GM21515 (cell line): ENCODE results near the gene TEK.
"Not testable (repeated sequence)": the region's sequence is repeated elsewhere in the genome, so short reads cannot be mapped to it uniquely, and the experiment has no call there.

Experiments used
- ATAC-seq: cut with Tn5 transposase; IDR thresholded peaks from one replicate; pipeline ENCODE4 v1.9.1; 2021; ENCODE audit not compliant: unreplicated experiment

Gene TEK

DNA sequence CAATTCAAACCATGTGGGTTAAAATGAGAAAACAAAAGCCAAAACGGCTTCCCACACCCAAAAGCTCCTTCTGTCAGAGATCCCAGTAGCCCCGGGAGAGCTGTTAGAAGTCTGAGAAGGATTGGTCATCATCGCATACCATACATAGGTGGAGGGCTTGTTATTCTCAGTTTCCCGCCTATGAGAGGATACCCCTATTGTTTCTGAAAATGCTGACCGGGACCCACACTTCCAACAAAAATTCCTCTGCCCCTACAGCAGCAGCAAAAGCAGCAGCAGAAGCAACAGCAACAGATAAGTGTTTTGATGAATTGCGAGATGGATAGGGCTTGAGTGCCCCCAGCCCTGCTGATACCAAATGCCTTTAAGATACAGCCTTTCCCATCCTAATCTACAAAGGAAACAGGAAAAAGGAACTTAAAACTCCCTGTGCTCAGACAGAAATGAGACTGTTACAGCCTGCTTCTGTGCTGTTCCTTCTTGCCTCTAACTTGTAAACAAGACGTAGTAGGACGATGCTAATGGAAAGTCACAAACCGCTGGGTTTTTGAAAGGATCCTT, at the start of gene TEK:
TSS of gene TEK (plus strand) at position 245 of the 561 bp plus-strand sequence. CDS start 366 bp downstream, outside the sequence.
- no peak for ATAC-seq

DNA sequence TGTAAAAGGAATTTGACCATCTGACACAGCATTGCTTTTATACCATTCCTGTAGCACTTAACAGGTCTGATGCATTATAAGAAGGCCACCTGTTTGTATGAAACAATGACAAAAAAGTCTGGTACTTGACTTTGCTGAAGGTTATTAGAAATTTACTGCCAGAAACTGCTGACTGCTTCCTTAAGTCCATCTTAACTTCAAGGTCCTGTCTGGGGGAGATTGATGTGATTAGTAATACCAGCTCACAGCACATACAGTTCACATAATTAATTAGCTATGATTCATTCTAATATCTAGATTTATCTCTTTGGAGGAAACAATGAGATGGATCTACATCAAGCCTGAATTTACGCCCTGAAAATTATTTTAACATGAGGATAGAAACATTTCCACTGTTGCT, 49.6 kb upstream of the TEK start:
- ATAC-seq, result no peak

DNA sequence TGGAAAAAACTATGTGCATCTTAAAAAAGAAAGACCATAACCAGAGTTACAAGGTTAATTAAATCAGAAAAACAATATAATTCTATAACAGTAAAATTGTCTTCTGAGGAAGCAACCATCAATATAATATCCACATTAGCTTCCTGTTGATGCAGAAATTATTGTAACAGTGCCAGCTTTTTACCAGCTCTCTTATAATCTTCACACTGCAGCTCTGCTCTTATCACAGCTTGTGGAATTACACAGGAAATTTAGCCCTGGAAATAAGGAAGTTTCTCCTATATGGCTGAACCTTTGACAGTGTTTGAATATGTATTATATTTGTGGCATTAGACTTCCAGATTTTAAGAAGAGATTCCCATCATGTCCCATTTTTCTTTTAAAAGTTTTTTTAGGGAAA, 49.1 kb upstream of the TEK start:
- ATAC-seq, result no peak

DNA sequence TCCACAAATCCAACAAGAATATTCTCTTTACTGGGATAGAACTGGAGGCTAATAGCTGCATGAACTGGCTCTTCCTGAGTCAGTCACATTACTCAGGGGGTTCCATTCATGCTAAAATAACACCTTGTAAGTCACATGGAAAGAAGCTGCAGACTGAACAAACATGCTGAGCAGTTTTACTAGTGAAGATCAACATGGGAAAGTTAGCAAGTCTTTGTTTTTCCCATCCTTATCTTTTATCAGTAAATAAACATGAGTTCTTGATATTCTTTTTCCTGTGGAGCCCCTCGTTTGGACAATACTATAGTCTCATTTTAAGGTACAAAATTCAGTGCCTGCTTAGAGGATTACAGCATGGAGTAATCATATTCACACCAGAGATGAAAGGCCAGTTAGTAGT, 43.7 kb upstream of the TEK start:
- ATAC-seq, result no peak

DNA sequence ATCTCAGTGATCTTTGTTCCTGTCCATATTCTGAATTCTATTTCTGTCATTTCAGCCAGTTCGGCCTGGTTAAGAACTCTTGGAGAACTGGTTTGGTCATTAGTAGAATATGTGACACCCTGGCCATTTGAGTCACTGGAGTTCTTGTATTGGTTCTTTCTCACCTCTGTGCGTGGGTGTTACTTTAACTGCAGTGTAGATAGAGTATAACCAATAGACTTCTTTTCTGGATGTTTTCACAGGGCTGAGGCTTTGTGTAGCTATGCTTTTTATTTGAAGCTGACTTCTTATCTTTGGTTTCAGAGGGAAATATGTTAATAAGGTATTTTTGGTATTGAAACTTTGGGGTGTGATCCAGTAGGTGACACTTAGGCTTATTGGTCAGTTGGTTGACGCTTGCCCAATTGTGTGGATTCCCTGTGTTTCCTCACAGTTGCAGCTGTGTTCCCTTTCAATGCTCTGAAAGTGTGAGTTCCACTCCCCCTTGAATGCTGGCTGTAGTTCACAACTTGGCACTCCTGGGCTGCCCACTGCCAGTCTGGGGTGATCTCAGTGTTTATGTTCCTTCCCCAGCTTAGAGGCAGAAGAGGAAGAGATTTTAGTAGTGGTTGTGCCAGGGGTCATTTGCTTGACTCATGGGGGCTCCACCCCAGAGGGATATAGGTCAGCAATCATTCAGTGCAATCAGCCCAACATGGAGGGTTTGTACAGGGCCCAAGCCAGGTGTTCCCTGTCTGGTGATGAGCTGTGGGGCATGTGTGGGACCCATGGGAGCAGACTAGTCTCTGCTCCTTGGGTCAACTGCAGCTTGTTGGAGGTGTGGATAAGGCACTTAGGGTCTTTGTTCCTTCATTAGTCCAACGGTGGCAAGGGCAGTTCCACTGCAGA, 34.9 kb upstream of the TEK start:
- ATAC-seq, result no peak

DNA sequence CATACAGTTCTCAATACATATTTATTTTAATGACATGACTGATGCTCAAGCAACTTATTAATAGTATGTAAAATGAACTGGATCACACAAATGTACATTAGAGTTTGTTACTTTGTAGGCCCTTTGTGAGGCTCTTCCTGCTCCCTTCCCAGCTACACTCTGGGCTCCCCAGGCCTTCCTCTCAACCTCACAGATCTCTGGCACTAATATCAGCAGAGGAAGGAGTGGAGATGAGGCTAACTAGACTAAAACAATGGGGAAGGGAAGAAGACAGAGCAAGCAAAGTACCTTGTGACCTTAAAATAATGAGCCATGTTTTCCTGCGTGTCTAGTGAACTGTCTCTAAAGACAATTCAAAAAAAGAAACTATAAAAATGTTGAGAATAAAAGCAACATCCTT, 30.3 kb upstream of the TEK start:
- no peak for ATAC-seq

DNA sequence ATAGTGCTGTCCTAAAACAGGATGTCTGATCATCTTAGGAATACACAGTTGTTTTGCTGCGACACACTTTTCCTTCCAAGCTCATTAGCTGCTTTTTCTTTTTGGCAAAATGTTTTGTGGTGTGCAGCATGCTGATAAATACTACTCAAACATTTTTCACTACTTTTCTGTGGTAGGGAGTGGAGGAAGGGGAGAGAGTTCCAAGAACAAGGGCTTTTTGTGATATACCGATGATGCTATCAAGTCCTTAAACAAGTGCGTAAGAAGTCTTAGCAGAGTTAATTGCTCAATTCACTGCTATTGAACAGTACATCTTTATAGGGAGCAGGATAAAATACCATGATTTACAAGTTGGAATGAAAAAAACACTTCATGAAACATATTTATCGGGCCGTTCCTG, 23.6 kb upstream of the TEK start:
- ATAC-seq, result no peak

DNA sequence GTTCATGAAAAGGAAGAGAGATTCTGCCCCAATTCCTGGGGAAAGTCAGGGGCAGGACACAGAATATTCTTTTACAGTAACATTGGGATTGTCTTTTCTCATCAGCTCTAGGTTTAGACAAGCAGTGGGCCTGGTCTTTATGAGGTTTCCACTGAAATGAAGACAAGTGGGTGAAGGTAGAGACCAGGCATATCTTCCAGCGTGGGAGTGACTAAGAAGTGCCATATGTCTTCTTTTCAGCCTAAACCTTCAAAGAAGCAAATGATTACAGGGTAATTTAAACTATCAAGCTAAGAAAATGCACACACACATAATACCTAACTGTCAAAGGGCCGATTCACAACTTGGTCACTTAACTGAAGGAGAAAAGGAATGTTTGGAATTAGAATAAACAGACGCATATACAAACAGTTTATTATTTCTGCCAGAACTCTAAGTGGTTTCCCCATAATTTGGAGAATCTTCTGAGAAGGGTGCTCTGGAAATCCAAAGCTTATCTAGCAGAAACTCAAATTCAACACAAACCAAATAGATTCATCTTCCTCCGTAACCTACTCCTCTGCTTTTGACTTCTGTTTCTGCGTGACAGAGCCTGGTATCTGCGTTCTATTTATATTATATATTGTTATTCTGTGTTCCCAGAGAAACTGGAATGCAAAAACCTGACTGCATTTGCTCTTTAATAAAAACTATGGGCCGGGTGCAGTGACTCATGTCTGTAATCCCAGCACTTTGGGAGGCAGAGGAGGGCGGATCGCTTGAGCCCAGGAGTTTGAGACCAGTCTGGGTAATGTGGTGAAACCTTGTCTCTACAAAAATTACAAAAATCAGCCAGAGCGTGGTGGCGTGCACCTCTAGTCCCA, 22.0 kb upstream of the TEK start:
- ATAC-seq, result no peak

DNA sequence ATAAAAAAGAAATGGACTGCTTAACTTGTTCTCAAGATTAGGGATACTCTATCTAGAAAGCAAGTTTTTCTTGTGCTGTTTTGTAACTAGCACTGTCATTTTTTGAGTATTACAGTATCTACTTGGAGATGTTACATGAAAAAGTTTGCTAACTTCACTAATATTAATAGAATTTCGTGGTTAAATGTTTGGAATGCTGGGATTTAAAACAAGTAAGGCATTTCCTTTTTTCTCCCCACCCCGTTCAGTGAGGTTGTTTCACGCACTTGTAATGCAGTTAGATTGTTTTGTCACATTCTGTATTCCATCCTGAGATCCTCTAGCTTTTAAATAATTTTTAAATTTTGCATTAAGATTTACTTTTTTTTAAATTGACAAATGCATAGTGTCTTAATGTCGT, 20.0 kb upstream of the TEK start:
- ATAC-seq, result no peak

DNA sequence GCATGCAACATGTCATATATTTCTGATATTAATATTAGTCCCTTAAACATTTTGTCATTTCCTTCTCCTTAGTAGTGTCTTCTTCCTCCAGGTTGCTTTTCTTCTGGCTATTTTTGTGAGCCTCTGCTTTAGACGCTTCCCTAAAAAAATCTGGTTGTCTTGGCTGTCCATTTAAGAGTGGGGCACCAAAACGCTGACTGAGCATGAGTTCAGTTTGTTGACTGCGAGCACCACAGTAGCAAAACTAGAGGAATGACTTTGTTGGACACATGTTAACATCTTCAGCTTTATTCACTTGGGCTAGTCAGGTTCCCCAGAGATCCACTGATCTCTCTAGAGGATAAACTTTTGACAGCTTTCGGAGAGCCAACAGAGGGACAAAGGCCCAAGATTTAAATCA, 19.3 kb upstream of the TEK start:
- ATAC-seq, result no peak

DNA sequence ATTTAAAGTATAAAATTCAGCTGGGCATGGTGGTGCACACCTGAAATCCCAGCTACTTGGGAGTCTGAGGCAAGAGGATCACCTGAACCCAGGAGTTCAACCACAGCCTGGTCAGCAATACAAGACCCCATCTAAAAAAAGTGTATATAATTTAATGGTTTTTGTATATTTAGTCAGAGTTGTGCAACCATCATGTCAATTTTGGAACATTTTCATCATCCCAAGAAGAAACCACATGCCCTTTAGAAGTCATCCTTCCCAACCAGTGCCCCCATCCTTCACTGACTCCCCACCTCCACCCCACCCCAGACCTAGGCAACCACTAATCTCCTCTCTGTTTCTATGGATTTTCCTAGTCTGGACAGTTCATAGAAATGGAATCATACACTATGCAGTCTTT, 18.8 kb upstream of the TEK start:
- no peak for ATAC-seq

DNA sequence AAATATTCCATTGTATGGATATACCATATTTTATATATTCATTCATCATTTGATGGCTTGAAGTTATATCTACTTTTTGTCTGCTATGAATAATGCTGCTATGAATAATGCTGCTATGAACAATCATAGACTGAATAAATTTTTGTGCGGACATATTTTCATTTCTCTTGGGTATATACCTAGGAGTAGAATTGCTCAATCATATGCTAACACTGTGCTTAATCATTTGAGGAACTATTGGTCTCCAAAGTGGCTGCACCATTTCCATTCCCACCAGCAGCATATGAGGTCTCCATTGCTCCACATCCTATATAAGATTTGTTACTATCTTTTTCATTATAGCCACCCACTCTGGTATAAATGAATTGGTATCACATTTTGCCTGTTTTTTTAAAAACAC, 18.3 kb upstream of the TEK start:
- no peak for ATAC-seq

DNA sequence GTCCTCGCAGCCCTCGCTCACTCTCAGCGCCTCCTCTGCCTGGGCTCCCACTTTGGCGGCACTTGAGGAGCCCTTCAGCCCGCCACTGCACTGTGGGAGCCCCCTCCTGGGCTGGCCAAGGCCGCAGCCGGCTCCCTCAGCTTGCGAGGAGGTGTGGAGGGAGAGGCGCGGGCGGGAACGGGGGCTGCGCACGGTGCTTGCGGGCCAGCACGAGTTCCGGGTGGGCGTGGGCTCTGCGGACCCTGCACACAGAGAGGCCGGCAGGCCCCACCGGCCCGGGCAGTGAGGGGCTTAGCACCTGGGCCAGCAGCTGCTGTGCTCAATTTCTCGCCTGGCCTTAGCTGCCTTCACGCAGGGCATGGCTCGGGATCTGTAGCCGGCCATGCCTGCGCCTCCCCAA, 16.5 kb upstream of the TEK start:
- ATAC-seq, result not testable (repeated sequence)

DNA sequence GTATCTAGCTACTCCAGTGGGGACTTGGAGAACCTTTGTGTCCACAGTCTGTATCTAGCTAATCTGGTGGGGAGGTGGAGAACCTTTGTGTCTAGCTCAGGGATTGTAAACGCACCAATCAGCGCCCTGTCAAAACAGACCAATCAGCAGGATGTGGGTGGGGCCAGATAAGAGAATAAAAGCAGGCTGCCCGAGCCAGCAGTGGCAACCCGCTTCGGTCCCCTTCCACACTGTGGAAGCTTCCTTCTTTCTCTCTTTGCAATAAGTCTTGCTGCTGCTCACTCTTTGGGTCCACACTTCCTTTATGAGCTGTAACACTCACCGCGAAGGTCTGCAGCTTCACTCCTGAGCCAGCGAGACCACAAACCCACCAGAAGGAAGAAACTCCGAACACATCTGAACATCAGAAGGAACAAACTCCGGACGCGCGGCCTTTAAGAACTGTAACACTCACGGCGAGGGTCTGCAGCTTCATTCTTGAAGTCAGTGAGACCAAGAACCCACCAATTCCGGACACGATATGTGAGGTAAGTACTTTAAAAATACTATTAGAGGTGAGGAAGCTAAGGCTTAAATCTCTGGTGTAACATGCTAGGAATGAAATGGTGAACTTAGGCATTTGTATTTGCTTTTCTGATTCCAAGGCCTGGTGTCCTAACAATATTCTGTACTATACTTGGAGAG, 15.5 kb upstream of the TEK start:
- not testable (repeated sequence) for ATAC-seq

DNA sequence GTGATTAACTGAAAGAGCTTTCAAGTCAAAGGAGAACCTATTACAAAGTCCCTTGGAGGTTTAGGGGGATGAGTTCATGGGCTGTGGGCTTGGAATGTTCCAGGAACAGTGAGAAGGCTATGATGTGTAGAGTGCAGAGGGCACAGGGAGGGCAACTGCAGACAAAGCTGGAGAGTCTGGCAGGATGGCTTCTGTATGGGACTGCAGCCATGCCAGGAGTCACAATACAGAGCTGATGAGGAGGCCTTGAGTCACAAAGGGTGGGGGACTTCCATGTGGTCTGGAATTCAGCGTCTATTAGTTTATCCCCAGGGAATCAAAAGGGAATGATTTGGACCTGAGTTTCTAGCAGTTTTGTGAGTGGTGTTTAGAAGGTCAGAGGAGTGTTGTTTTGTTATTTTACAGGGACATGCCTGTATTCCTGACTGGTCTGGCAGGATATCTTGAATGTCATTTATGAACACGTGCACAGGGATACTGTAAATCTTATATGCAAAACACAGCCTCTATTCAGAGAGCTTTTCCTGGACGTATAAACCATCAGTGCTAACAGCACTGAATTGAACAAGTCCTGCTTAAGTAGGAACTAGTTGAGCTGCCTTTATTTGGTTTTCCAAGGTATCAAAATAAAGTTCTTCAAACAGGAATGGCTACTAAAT, 14.3 kb upstream of the TEK start:
- ATAC-seq, result no peak

DNA sequence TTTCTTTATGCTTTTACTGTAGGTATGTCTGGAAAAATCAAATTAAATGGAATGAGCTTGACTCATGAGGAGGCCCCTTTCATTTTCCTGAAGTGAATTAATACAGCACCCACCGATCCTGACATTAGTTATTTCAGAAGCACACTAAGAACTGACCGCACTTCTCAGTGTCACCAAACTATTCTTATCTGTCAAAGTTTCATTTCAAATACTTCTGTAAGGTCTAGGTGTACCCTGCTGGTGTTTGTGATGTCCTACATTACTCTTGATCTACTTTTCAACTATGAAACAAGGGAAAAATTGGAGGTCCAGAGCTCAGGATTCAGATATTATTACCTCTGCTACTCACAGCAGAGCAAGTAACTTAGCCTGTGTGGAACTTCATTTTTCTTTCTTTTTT, 1.8 kb upstream of the TEK start:
- ATAC-seq, result no peak

DNA sequence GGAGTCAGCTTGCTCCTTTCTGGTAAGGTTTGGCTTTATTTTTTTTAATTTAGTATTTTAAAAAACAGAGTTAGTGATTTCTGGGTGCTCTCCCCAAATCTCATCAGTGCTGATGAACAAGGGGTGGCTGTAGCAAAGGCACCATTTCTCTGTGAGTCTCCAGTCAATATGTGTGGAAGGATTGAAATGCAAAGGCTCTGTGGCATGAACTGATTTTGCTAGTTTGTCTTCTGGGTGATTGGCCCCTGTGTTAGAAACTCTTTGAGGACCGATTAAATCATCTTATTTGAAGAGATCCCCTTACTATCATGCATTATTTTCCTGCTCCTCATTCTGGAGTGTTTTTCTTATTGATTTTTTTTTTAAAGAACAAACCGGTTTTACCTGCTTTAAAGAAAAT, 596 bp downstream of the TEK start:
- ATAC-seq, result no peak

DNA sequence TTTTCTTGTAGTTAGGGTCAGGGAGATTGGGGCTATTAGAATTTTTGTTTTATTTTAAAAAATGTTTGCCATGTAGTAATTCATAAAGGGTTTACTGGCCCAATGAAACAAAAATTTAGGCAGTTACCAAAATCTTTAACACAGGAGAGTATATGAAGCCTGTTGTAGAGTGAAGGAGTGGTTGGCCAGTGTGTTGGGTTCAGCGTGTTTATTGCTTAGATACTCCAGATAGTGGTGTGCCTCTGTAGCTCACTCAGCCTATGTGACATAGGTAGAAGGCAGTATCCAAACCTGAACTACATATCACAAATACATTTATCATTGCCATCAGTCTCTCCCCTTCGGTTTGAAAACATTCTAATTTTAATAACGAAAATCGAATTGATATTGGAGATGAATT, 1.2 kb downstream of the TEK start:
- ATAC-seq, result no peak

DNA sequence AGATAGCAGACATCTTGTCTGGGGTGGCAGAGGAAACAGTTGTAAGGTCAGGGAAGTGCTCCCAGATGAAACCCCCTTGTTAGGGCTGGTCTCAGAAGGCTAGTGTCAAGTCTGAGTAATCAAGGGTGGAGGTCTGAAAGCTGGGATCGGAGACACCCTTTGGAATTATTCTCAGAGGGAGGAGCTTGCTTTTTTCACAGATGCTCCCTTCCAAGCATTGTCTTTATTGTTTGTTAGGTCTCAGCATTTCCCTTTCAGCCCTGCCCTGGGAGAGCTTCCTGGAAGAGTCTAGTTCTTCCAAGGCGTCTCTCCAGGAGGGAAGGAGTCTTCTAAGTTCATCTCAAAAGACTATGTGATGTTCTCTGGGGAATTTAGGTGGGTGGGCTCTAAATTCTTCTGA, 3.2 kb downstream of the TEK start:
- ATAC-seq, result no peak

DNA sequence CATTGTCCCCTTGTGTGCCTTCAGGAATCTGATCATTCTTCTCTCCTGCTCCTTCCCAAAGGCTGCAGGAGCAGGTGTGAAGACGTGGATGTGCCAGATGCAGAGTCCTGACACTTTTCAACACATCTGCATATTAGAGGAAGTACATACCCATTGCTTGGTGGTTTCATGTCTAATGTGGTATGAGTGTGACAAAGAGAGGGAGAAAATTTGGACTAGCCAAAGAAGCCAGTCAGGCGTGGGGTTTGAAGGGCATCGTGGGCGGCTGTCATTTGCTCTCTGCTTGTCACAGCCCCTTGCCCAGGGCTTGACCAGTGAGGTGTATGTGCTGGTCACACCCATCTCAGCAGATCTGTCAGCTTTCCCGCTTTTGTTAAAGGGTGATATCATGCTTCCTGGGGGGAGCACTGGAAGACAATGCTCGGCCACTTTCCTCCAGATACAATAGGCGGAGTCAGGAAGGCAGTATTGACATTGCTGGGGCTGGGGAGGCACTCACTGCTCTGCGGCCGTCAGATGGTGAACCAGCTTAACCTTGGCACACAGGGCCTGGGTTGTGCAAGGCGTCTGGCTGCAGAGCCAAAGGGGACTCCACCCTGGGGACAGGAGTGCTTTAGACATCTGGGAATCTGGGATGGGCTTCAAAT, 8.6 kb downstream of the TEK start:
- no peak for ATAC-seq
